ENCODE measurements around the gene RNU5B-1.
A peak's percentile ranks its signal among the peaks of the same experiment; 100 is the strongest.
"Not testable (repeated sequence)": the region's sequence is repeated elsewhere in the genome, so short reads cannot be mapped to it uniquely, and the experiment has no call there.

The RNU5B-1 gene
- total RNA-seq, result 11.3 reads per million, percentile 34 among the genes with 10 or more reads in this experiment

- DNase-seq, result peak; percentile 69
Observed at GRCh38 chr15:65304381-65305149, at the start of gene RNU5B-1. Gene RNU5B-1 (plus strand): TSS chr15:65304677.

DNA sequence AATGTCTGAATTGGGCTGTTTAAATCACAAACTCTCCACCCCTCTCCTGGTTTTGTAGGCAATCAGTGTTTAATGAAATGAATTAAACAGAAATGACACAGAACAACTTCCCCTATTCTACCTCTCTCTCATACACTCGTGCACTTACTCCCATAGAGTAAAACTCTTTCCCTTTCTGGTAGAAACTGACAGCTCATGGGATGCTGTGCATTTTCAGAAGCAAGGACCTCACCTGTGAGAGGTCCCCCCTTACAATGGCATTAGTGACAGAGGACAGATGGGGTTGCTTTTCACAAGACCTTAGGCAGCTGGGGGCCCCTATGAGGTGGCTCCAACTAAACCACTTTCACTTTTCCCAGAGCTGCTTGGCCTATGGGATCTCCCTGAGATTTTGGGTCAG, 49.7 kb upstream of the RNU5B-1 start:
- DNase-seq, result no peak

- DNase-seq, result no peak
Observed at GRCh38 chr15:65255486-65256140, 48.9 kb upstream of the RNU5B-1 start.

DNA sequence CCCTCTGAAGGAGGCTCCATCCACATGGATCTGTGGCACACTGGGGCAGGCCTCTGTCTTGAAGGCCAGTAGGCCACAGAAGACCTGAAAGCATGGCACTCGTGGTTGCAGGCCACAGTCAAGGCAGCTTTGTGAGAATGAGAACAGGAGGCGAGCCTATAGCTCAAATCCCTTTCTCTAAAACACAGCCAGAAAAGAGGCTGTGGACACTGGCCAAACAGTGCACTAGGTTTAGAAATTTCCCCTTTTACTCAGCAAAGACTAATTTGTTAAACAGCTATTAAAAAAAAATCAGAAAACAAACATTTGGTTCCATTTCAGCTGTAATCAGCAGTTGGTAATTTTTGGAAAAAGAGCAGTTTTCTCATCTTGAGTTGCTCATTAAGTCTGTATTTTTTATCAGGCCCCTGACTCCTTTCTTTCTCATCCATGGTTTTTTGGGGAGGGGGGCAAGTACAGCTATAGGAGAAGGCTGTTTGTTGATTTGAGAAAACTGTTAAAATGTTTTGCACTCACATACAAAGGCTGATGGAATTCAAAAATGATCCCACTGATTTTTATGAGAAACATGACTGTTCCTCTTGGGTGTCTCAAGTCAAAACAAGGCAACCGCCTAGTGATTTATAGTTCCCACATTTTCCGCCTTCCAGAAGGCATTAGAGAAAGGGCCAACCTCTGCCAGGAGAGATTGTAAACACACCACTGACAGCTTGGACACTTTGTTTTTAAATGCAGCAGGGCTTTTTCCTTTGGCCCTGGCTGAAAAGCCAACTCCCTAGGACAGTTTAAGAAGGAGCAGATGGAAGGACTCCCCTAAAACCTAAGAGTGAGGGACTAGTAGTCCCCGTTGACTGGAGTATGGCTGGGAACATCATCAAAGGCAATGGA, 45.9 kb upstream of the RNU5B-1 start:
- DNase-seq, result no peak

DNA sequence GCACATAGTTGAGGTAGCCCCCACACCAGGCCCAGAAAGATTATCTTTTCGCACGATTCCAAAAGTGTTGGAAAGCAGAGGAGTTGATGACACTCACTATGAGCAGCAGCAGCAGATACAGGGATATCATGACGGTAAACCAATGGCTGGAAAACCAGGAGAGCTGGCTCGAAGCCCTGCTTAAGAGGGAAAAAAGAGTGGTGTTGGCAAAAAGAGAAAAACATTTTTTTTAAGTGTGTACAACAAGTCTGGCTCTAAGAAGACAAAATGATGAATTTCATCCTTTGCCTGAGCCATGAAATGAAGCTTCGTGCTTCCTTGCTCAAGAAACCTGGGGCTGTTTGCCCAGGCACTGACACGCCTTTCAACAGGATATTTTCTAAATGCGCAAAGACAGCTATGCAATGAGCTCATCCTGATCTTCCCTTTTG, 45.1 kb upstream of the RNU5B-1 start:
- no peak for DNase-seq

- no peak for DNase-seq
Observed at GRCh38 chr15:65260968-65261367, 43.5 kb upstream of the RNU5B-1 start.

DNA sequence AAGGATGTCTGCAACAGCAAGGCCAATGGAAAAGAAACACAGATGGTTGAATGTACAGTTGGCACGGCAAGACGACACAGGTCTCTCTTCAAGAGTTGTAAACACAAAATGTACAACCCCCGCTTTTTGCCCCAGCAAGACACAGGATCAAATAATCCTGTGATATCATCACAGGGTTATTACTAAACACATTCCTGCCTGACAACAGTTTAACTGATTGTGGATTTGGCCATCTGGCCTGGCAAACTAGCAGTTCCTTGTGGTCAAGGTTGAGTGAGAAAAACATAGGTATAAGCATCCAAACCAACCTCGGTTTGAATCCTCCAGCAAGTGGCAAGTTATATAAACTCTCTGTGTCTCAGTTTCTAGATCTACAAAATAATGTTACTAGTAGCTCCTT, 41.2 kb upstream of the RNU5B-1 start:
- no peak for DNase-seq

DNA sequence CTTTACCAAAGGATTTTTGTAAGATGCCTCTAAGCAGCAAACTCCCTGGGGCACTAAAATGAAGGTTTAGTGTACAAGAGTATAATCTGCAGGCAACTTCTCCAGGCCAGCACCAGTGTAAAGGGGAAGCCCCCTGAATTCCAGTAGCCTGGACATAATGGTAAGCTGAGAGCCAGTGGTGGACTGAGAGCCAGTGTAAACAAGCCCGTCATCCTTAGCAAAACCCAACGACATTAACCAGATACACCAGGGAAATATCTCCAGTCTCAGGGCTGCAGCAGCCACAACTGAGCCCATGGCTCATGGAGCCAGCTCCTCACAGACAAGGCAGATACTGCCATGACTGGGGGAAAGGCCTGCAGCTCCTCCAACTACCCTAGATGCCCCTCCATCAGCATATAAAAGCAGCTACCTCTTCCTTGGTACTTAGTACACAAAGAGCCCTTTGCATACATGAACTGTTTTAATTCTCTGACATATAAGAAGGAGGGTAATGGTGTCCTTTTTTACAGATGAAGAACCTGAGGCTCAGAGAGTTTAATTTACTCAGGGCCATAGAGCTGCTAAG, 39.5 kb upstream of the RNU5B-1 start:
- no peak for DNase-seq

DNA sequence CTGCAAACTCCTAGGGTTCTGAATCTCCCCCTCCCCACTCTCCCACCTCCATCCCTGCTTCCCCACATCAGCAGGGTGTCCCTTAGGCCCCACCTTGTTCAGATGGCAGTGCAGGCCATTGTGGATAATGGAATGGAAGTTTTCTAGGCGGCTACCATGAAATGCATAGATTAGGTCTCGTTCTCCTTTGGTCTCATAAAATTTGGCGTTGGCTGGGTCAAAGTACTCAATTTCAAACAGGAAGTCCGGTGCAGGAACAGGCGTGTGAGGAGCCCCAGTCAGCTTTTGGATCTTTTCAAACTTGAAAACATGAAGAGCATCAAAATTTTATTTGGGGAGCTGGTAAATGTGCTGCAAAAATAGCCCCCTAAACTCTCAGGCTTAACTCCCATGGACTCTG, 38.0 kb upstream of the RNU5B-1 start:
- no peak for DNase-seq

GRCh38 chr15:65268411-65268810, 36.1 kb upstream of the RNU5B-1 start:
- DNase-seq, result no peak

DNA sequence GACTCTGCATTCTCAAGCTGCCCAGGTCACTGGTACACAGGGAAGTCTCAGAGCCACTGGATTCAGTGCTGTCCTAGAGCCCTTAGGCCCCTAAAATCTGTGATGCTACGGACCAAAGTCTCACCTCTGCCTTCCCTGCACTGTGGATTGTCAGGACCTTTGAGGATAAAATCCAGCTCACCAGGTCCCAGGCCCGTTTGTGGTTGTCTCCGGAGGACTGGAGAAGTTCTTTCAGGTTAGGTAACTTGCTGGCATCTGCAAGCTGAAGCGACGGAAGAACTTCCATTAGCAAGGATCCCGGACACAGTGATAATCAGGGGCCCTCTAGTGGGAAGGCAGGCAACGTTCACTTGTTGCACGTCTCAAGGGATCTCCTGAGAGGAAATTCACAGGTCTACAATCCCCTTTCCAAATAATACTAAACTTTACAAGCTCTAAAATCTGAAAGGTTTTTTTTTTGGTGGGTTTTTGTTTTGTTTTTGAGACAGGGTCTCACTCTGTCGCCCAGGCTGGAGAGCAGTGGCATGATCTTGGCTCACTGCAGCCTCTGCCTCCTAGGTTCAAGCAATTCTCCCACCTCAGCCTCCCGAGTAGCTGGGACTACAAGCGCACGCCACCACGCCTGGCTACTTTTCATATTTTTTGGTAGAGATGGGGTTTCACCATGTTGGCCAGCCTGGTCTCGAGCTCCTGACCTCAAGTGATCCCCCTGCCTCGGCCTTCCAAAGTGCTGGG, 33.5 kb upstream of the RNU5B-1 start:
- DNase-seq, result not testable (repeated sequence)

- no peak for DNase-seq
Observed at GRCh38 chr15:65275104-65275727, 29.3 kb upstream of the RNU5B-1 start.

DNA sequence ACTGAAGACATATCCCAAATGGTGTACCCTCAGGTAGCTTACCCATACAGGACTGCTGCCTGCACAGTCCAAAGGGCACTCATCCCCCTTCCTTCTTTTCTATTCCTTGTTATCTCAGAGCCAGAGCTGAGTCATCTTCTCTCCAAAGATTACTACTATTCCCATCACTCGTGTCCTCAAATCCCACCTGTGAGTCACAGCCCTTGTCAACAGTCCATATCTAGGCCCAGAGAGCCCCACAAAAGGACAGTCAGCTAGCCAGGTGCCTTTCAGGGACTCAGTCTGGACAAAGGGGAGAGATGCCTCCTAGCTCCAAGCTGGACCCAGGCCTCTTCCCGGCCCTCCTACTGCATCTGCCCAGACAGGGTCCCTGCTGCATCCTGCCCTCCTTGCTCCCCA, 28.8 kb upstream of the RNU5B-1 start:
- no peak for DNase-seq

- DNase-seq, result no peak
Observed at GRCh38 chr15:65277015-65277414, 27.5 kb upstream of the RNU5B-1 start.

DNA sequence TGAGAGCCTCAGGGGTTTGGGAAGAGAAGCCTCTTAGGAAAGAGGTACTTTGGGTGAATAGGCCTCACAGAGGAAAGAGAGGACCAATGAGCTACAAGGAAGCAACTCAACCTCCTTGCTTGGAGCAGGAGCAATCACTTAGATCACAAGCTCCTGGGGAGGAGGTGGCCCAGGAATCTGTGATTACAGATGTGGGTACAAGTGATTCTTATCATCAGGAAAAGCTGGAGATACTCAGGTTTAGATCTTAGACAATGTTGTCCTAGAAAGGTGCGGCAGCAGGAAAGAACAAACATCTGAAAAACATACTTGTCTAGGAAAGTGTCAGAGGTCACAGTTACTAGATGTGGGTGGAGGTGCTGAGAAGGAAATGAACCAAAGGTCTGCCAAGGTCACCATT, 26.0 kb upstream of the RNU5B-1 start:
- DNase-seq, result no peak

GRCh38 chr15:65285291-65286068, 19.0 kb upstream of the RNU5B-1 start:
- DNase-seq, result no peak

DNA sequence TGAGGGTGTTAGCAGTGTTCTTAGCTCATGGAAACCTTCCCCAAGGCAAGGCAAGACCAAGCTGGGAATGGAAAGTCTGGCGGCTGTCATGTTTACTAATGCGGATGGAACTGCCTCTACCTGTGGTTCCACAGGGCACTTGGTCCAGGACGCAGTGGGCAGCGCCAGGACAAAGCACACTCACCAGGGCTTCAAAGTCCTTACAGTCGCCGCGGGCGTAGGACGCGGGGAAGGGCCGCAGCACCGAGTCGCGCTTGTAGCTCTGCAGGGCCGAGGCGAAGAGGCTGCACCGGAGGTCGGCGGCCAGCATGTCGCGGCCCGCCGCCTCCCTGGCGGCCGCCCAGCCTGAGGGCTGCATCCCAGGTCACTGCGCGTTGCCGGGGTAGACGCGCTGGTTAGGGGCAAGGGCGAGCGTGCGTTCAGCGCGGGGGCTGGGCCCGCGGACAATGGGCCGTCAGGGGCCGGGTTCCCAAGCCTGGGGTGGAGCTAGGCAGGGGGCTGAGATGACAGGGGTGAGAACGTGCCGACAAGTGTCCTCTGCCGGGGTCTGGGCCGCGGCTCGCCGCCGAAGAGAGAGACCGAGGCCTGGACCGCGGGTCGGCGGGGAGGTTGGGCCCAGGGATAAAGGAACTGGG, 18.3 kb upstream of the RNU5B-1 start:
- no peak for DNase-seq

GRCh38 chr15:65286704-65287519, 17.6 kb upstream of the RNU5B-1 start, which contains the start of gene PARP16:
Gene PARP16 (minus strand): TSS chr15:65286883. CDS start chr15:65286426, 457 bp downstream.
- peak; percentile 87 for DNase-seq

GRCh38 chr15:65287520-65287855, 17.0 kb upstream of the RNU5B-1 start:
- no peak for DNase-seq
